Measurements from ENCODE around the gene GLA.

Gene GLA

GRCh38 chrX:101442085-101442484, 34.4 kb upstream of the GLA start:
- no peak overlapping the region for H3K4me3 ChIP-seq (replicated peaks; ENCODE audit: low read depth, low read length)
- no peak for TF ChIP-seq CTCF (IDR thresholded peaks at IDR 0.05; ENCODE audit: insufficient read depth, low read length, poor library complexity, severe bottlenecking)
- H3K36me3 ChIP-seq (ENCODE audit: control insufficient read depth, insufficient read depth, low read length), result no peaks in the 10 kb centered on the region; the same call in 1 of the 2 replicates
- no peak for DNase-seq (ENCODE audit: extremely low read depth, insufficient read length)
- no peaks in the 10 kb centered on the region for H3K27me3 ChIP-seq (replicated peaks; ENCODE audit: control insufficient read depth, insufficient read depth, low read length)

GRCh38 chrX:101430457-101431078, 22.8 kb upstream of the GLA start:
- Histone ChIP-seq H3K4me3 (replicated peaks; ENCODE audit: low read depth, low read length) (no peak overlapping the region), H3K36me3 (ENCODE audit: control insufficient read depth, insufficient read depth, low read length) (no peaks in the 10 kb centered on the region), H3K27me3 (replicated peaks; ENCODE audit: control insufficient read depth, insufficient read depth, low read length) (no peaks in the 10 kb centered on the region)
- no peak for TF ChIP-seq CTCF (IDR thresholded peaks at IDR 0.05; ENCODE audit: insufficient read depth, low read length, poor library complexity, severe bottlenecking)
- DNase-seq (ENCODE audit: extremely low read depth, insufficient read length), result no peak

GRCh38 chrX:101429934-101430333, 22.2 kb upstream of the GLA start:
- no peak for TF ChIP-seq CTCF (IDR thresholded peaks at IDR 0.05; ENCODE audit: insufficient read depth, low read length, poor library complexity, severe bottlenecking)
- Histone ChIP-seq H3K4me3 (replicated peaks; ENCODE audit: low read depth, low read length) (no peak overlapping the region), H3K36me3 (ENCODE audit: control insufficient read depth, insufficient read depth, low read length) (no peaks in the 10 kb centered on the region), H3K27me3 (replicated peaks; ENCODE audit: control insufficient read depth, insufficient read depth, low read length) (no peaks in the 10 kb centered on the region)
- no peak for DNase-seq (ENCODE audit: extremely low read depth, insufficient read length)

- H3K36me3 ChIP-seq (ENCODE audit: control insufficient read depth, insufficient read depth, low read length), result no peaks in the 10 kb centered on the region
- DNase-seq (ENCODE audit: extremely low read depth, insufficient read length), result no peak
- H3K4me3 ChIP-seq (replicated peaks; ENCODE audit: low read depth, low read length), result no peak overlapping the region
- no peak for TF ChIP-seq CTCF (IDR thresholded peaks at IDR 0.05; ENCODE audit: insufficient read depth, low read length, poor library complexity, severe bottlenecking)
- H3K27me3 ChIP-seq (replicated peaks; ENCODE audit: control insufficient read depth, insufficient read depth, low read length), result no peaks in the 10 kb centered on the region
These were observed 20.2 kb upstream of the GLA start for GRCh38 chrX:101427954-101428353.

- Histone ChIP-seq H3K4me3 (replicated peaks; ENCODE audit: low read depth, low read length) (no peak overlapping the region), H3K27me3 (replicated peaks; ENCODE audit: control insufficient read depth, insufficient read depth, low read length) (no peaks in the 10 kb centered on the region), H3K36me3 (ENCODE audit: control insufficient read depth, insufficient read depth, low read length) (no peaks in the 10 kb centered on the region)
- no peak for TF ChIP-seq CTCF (IDR thresholded peaks at IDR 0.05; ENCODE audit: insufficient read depth, low read length, poor library complexity, severe bottlenecking)
- DNase-seq (ENCODE audit: extremely low read depth, insufficient read length), result no peak
These were observed 11.8 kb upstream of the GLA start for GRCh38 chrX:101419489-101419888.

Data from GM06990 (cell line).